CD4-positive, alpha-beta T cell treated with Interferon alpha-2 for 1 hour (primary cell): ENCODE measurements around the gene CHPF.

Experiments
- DNase-seq, 2 donors: peaks; one replicate each; pipeline ENCODE4 v3.0.0-alpha.2; 2020 to 2022

CHPF gene

DNA sequence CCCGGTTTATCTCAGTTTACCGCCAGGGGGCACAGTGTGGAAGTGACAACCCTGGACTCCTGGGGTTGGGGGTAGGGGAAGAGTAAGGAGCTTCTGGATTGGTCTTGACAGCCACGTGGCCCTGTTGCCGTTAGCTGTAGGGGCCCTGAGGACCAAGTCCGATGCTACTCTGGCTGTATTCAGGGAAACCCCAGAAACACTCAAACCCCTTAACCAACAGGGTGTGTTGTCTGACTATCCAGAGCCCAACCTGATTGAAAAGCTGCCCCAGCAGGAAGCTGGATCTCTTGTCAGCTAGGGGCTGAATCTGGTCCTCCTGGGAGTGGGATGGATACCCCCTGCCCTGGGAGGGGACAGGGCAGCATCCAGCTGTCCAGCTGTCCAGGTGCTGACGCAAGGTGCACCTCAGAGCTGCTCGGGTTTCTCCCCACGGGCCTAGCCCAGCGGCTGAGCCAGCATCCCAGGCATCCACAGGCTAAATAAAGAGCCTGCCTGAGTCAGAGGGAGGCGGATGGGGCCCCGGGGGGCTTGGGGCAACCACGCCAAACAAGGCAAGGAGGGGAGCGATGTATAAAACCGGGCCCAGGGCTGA, 48.0 kb downstream of the CHPF start:
- DNase-seq, result peak; percentile 47 to 65

GRCh38 chr2:219494952-219495530, 48.6 kb downstream of the CHPF start:
- no peak for DNase-seq

DNA sequence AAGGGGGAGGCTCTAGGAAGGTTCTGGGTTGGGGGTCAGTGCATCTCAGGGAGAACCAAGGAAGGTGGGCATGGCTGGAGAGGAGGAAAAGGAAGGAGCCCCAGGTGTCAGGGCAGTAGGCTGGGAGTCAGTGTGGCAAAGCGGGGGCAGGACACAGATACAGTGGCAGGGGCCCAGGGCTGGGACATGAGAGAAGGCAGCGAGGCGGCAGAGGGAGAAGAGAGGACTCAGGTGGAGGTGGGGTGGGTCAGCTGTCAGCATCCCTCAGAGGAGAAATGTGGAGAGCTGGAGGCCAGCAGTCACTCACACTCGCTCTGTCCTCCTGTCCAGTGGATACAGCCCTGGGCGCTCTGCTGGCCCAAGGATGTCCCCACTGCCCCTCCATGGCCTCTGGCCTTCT, 50.5 kb downstream of the CHPF start:
- no peak for DNase-seq

- no peak for DNase-seq
These were observed 51.0 kb downstream of the CHPF start for GRCh38 chr2:219492575-219492974.

DNA sequence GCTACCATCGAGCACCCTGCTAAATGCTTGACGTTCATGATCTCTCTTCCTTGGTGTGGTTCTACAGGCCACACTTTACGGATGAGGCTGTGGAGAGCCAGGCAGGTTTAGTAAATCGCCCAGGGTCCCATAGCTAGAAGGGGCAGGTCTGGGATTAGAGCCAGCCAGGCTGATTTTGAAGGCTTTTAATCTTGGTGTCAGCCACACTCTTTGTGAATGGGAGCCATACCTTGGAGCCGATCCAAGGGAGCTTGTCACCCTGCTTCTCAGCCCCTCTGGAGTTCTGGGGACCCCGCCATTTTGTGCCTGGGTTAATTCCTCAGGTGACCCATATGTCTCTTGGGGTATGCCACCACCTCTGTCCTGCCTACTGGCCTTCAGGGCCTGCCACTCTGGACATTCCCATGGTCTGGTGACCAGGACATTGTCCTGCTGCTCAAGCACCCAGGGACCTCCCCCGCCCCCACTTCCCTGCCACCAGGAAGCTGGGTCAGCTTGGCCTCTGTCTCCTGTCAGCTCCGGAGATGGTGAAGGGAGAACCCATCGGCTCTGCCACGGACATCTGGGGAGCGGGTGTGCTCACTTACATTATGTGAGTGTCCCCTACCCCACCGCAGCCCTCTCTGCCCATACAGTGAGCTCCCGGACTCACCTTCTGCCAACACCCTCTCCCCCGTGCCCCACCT, 52.2 kb downstream of the CHPF start:
- no peak for DNase-seq

- no peak for DNase-seq
These were observed 52.9 kb downstream of the CHPF start for GRCh38 chr2:219490600-219491130.

- DNase-seq, result no peak
These were observed 53.4 kb downstream of the CHPF start for GRCh38 chr2:219490186-219490585.

GRCh38 chr2:219489315-219489714, 54.3 kb downstream of the CHPF start:
- DNase-seq, result no peak
